Gastroesophageal sphincter (tissue), 4 donors: Measurements from ENCODE around the gene GRK1. TPM values are rescaled to one million over a fixed set of nuclear protein-coding genes. Genes with fewer than 3 reads are reported as not detected.

Experiments used
- ATAC-seq: fragments of 150-250 bp; one replicate; pipeline ENCODE4 v1.9.1; 2016; ENCODE audit warnings: mild to moderate bottlenecking, moderate library complexity
- H3K27ac ChIP-seq, 4 donors: fragments of 200-600 bp; sonication (generic) in 3 of 4; 1 replicate in 3 of 4; 2 replicates in 1 of 4; pipeline ENCODE4 v1.5.1; 2016 to 2019
- H3K27me3 ChIP-seq: fragments of 200-600 bp; sonication (generic); one replicate; pipeline ENCODE4 v1.5.1; 2019
- H3K36me3 ChIP-seq, 2 donors: fragments of 200-600 bp; sonication (generic); one replicate each; pipeline ENCODE4 v1.5.1; 2019; ENCODE audit warnings: control low read depth in 1 of 2
- H3K4me1 ChIP-seq, 3 donors: fragments of 200-600 bp; sonication (generic); 1 replicate in 2 of 3; 2 replicates in 1 of 3; pipeline ENCODE4 v1.5.1; 2016 to 2019; ENCODE audit warnings: control low read depth in 2 of 3
- H3K4me3 ChIP-seq, 2 donors: fragments of 200-600 bp; sonication (generic); one replicate each; pipeline ENCODE4 v1.5.1; 2019; ENCODE audit warnings: mild to moderate bottlenecking in 1 of 2, moderate library complexity in 1 of 2
- H3K9me3 ChIP-seq, 3 donors: fragments of 200-600 bp; sonication (generic); one replicate each; pipeline ENCODE4 v1.5.1; 2017 to 2019; ENCODE audit warnings: control low read depth in 2 of 3
- CTCF ChIP-seq, 4 experiments: fragments of 200-600 bp in 2 of 4; fragments of 450-650 bp in 2 of 4; sonication (generic) in 1 of 4; IDR thresholded peaks; one replicate each; pipeline ENCODE4 v1.5.1; 2017 to 2019; ENCODE audit warnings: antibody characterized with exemption in 4 of 4, mild to moderate bottlenecking in 2 of 4, moderate library complexity in 2 of 4
- EP300 ChIP-seq: sonication (generic); formaldehyde crosslinking; IDR thresholded peaks from one replicate; pipeline ENCODE4 v1.6.1; 2017; ENCODE audit warnings: antibody characterized with exemption, mild to moderate bottlenecking
- POLR2A ChIP-seq, 2 donors: fragments of 450-650 bp; IDR thresholded peaks; one replicate each; pipeline ENCODE4 v1.6.1; 2017; ENCODE audit warnings: antibody characterized with exemption in 2 of 2, mild to moderate bottlenecking in 2 of 2, moderate library complexity in 1 of 2
- POLR2AphosphoS5 ChIP-seq: sonication (generic); formaldehyde crosslinking; IDR thresholded peaks from one replicate; pipeline ENCODE4 v1.6.1; 2017; ENCODE audit warnings: antibody characterized with exemption
- WGBS, 2 donors: methylation state at CpG; one replicate each; pipeline ENCODE4 v1.1.5; 2018; ENCODE audit warnings: low coverage in 1 of 2; 5-methylcytosine and 5-hydroxymethylcytosine counted together
- total RNA-seq, 4 donors: library from RNA; depleted of rRNA; stranded (reverse); fragments of >200 nt; gene quantifications; one replicate each; pipeline ENCODE4 v1.1.0, GENCODE V29; 2016

Gene GRK1
- total RNA-seq, 4 donors from 2014 or later, result 0.15 TPM; not detected in 3

- WGBS, 2 donors, result 77 to 80% methylated on average over 1 to 9 of the region's 35 CpGs
- H3K4me1 ChIP-seq, result no peaks in the 10 kb centered on the region
- no peak overlapping the region for H3K4me3 ChIP-seq
- no peak for ATAC-seq
- peaks cover 29% of the 10 kb centered on the region for H3K27me3 ChIP-seq
- no peaks in the 10 kb centered on the region for H3K36me3 ChIP-seq
- H3K27ac ChIP-seq, result no peak overlapping the region
- TF ChIP-seq POLR2AphosphoS5, result no peak
- TF ChIP-seq EP300, result no peak
- TF ChIP-seq POLR2A (IDR thresholded peaks at IDR 0.05), result no peak
- TF ChIP-seq CTCF (IDR thresholded peaks at IDR 0.05), result no peak
- peaks cover 0 to 10% (median 0%) of the 10 kb centered on the region in 3 donors for H3K9me3 ChIP-seq
These were observed 109.5 kb downstream of the GRK1 start for GRCh38 chr13:113776231-113777125.

GRCh38 chr13:113777311-113778260 lies 110.6 kb downstream of the GRK1 start:
- no peak overlapping the region for H3K27ac ChIP-seq
- no peaks in the 10 kb centered on the region for H3K4me1 ChIP-seq
- WGBS, 2 donors, result 60 to 71% methylated on average over 3 to 4 of the region's 29 CpGs
- TF ChIP-seq POLR2A (IDR thresholded peaks at IDR 0.05) (no peak), CTCF (IDR thresholded peaks at IDR 0.05) (no peak), POLR2AphosphoS5 (no peak)
- H3K4me3 ChIP-seq, result no peak overlapping the region
- H3K27me3 ChIP-seq, result peaks cover 29% of the 10 kb centered on the region
- ATAC-seq, result no peak
- no peaks in the 10 kb centered on the region for H3K36me3 ChIP-seq
- H3K9me3 ChIP-seq, result peaks cover 0 to 2% (median 0%) of the 10 kb centered on the region in 3 donors

GRCh38 chr13:113781571-113781970 lies 114.6 kb downstream of the GRK1 start:
- Histone ChIP-seq H3K36me3 (no peaks in the 10 kb centered on the region), H3K4me1 (no peaks in the 10 kb centered on the region), H3K27me3 (peaks cover 15% of the 10 kb centered on the region), H3K4me3 (no peak overlapping the region), H3K27ac (no peak overlapping the region), H3K9me3 (no peaks in the 10 kb centered on the region)
- no peak for ATAC-seq
- TF ChIP-seq POLR2AphosphoS5 (no peak), CTCF (IDR thresholded peaks at IDR 0.05) (peak in 1 of 4 experiments; percentile 3)
- 59 to 73% methylated on average over 1 to 2 of the region's 2 CpGs for WGBS, 2 donors

- 66 to 77% methylated on average over 5 to 7 of the region's 14 CpGs for WGBS, 2 donors
- TF ChIP-seq POLR2AphosphoS5 (no peak), CTCF (IDR thresholded peaks at IDR 0.05) (no peak), EP300 (no peak), POLR2A (IDR thresholded peaks at IDR 0.05) (no peak)
- peaks cover 6% of the 10 kb centered on the region for H3K27me3 ChIP-seq
These were observed 115.5 kb downstream of the GRK1 start for GRCh38 chr13:113782472-113782871.

More at GRCh38 chr13:113782472-113782871, 115.5 kb downstream of the GRK1 start:
- Histone ChIP-seq H3K27ac (no peak overlapping the region), H3K9me3 (no peaks in the 10 kb centered on the region), H3K4me3 (no peak overlapping the region), H3K4me1 (no peaks in the 10 kb centered on the region), H3K36me3 (no peaks in the 10 kb centered on the region)
- ATAC-seq, result no peak
